Fibroblast of villous mesenchyme (primary cell): Measurements from ENCODE around the gene DIDO1. TPM values are rescaled to one million over a fixed set of nuclear protein-coding genes. Genes with fewer than 3 reads are reported as not detected.

Experiments
- DNase-seq: peaks from one replicate; pipeline ENCODE4 v3.0.0-alpha.2; 2010; ENCODE audit warnings: low read depth
- H3K4me3 ChIP-seq: 2 replicates; pipeline ENCODE4 v1.5.1; 2011; ENCODE audit warnings: low read depth, mild to moderate bottlenecking, low read length
- total RNA-seq: library from RNA; depleted of rRNA; stranded (reverse); fragments of >200 nt; gene quantifications from 2 replicates; pipeline ENCODE4 v1.2.3, GENCODE V29; 2012
- TF ChIP-seq, protein P1 (sequence below): IDR thresholded peaks from 2 replicates; pipeline ENCODE4 v1.5.1; 2012; ENCODE audit warnings: low read depth, mild to moderate bottlenecking, low read length; ENCODE audit not compliant: insufficient read depth

Gene DIDO1
- total RNA-seq, 1 donor, result 47.5 TPM

DNA sequence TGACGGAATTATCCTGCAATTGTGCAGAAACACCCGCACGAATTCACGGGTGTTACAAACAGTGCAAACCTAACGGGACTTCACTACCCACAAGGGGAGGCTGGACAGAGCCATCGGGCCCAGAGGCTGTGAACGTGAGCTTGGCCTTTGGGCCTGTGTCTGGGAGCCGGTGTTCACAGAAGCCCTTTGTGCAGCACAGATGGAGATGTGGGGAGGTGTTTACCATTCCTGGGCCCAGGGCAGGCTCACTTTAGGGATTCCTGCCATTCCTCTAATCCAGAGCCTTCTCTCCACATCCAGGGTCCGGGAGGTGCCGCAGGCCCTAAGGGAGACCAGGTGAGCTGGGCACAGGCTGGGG, 94.5 kb downstream of the DIDO1 start:
- DNase-seq, result no peak
- TF ChIP-seq, protein P1, sequence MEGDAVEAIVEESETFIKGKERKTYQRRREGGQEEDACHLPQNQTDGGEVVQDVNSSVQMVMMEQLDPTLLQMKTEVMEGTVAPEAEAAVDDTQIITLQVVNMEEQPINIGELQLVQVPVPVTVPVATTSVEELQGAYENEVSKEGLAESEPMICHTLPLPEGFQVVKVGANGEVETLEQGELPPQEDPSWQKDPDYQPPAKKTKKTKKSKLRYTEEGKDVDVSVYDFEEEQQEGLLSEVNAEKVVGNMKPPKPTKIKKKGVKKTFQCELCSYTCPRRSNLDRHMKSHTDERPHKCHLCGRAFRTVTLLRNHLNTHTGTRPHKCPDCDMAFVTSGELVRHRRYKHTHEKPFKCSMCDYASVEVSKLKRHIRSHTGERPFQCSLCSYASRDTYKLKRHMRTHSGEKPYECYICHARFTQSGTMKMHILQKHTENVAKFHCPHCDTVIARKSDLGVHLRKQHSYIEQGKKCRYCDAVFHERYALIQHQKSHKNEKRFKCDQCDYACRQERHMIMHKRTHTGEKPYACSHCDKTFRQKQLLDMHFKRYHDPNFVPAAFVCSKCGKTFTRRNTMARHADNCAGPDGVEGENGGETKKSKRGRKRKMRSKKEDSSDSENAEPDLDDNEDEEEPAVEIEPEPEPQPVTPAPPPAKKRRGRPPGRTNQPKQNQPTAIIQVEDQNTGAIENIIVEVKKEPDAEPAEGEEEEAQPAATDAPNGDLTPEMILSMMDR, result no peak
- no peak overlapping the region for H3K4me3 ChIP-seq

DNA sequence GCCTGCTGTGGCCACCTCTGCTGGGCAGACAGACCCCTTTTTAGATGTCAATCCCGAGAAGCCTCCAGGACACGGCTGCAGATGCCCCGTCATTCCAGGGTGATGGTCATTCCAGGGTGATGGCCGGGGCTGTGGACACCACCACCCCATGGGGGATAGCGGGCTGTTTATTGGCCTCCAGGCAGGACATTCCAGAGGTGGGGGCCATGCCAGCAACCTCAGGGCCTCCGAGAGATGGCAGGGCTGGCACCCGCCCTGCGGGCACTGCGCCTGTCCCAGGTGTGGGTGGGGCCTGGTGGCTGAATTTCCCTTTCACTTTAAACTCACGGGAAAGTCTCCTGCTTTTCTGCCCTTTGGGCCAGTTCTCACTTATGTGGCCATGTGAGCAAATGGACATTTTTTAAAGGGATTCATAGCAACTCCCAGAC, 94.9 kb downstream of the DIDO1 start:
- no peak overlapping the region for H3K4me3 ChIP-seq
- no peak for DNase-seq
- TF ChIP-seq, protein P1, result no peak

DNA sequence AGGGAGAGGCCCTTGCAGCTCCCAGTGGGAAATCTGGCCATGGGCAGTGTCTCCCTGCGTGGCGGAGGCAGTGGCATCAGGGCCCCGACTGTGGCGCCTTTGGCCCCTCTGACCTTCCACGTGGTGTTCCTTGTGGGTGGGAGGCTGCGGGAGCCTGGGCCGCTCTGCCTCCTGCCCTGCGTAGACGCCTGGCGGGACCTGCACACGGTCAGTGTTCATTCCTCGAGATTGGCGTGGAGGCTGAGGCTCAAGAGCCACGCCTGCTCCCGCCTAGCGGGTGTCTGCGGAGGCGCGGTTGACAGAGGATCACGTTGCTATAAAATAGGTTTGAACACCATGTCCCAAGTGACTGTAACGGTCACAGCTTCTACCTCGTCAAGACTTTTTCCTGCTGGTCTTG, 95.5 kb downstream of the DIDO1 start:
- no peak for DNase-seq
- TF ChIP-seq, protein P1, result no peak
- no peak overlapping the region for H3K4me3 ChIP-seq

DNA sequence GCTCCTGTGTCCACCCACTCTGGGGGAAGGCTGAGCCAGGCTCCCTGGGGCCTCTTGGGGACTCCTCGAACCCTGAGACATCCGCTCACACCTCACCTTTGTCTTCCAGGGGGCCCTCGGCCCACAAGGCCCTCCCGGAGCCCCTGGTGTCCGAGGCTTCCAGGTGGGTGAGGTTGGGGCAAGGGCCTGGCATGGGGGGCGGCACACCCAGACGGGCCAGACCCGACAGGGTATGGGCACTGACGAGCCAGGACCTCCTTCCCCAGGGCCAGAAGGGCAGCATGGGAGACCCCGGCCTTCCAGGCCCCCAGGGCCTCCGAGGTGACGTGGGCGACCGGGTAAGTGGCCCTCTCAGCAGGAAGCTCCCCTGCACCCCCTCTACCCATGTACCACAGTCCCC, 96.1 kb downstream of the DIDO1 start:
- TF ChIP-seq, protein P1, result no peak
- no peak overlapping the region for H3K4me3 ChIP-seq
- no peak for DNase-seq

DNA sequence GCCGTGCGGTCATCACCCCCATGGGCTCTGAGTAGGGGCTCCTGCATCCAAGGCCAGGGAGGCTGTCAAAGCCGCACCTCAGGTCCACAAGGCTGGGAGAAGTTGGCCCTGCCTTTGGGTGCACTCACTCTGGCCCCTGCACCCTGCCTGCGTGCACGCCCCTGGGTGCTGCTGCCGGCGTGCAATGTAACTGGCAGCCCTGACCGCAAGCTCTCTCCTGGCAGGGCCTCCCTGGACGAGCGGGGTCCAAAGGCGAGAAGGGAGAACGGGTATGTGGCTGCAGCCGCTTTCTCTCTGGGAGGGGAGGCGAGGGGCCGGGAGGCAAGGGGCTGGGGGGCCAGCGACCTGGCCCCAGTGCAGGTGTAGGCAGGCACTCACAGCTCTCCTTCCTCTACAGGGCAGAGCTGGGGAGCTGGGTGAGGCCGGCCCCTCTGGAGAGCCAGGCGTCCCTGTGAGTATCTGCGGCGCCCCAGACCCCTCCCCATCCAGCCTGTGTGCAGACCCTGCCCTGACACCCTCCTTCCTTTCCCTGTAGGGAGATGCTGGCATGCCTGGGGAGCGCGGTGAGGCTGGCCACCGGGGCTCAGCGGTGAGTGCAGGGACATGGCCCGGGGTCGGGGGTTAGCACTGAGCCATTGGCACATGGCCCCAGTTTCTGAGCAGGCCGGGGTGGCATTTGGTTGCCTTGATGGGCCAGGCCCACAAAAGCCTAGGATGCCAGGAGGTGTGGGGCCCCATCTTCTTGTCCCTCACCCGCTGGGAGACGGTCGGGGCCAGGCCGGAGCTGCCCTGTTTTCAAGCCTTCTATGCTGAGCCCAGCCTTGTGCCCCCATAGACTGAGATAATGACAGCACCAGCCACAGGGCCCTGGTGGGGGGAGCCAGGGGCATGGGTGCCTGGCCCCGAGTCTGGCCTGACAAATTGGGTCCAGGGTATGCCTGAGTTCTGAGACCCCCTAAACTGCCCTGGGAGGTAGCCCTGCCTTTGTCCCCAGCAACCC, 96.8 kb downstream of the DIDO1 start:
- TF ChIP-seq, protein P1, result no peak
- H3K4me3 ChIP-seq, result no peak overlapping the region
- no peak for DNase-seq

DNA sequence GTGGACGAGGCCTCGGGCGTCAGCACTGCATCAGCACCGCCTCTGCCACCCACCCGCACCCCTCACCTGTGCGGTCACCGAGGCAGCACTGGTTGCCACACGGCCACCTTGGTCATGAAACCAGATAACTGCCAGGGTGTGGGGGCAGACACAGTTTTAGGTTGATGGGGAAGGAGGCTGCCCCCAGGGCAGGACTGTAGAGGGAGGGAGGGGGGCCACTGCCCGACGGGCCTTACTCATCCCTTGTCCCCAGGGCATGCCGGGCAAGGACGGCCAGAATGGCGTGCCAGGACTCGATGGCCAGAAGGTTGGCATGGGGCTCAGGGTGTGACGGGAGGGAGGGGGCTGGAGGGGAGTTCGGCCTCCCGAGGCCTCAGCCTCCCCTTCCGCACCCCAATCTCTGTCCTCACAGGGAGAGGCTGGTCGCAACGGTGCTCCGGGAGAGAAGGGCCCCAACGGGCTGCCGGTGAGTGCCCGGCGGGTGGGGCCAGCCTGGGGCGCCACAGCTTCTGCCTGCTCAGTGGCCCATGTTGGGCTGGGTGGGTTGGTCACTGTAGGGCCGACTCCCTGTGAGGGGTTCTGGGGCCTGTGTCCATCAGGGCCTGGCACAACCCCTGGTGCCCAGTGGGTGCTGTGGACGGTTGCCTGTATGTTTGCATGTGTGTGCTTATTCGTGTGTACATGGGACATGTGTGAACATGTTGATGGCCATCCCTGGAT, 97.6 kb downstream of the DIDO1 start:
- DNase-seq, result no peak
- H3K4me3 ChIP-seq, result no peak overlapping the region
- TF ChIP-seq, protein P1, result no peak
